Progenitor cell of endocrine pancreas (in vitro differentiated cells): ENCODE data around the gene PLCL1. TPM values are rescaled to one million over a fixed set of nuclear protein-coding genes. Genes with fewer than 3 reads are reported as not detected.
A peak's percentile ranks its signal among the peaks of the same experiment; 100 is the strongest.

Experiments
- DNase-seq: peaks from one replicate; pipeline ENCODE4 v3.0.0; 2021; ENCODE audit warnings: low spot score; ENCODE audit not compliant: unreplicated experiment
- H3K27ac Mint-ChIP-seq: 2 replicates; pipeline ENCODE4 v1.8.0; 2021; ENCODE audit warnings: mild to moderate bottlenecking, moderate library complexity, mixed read lengths
- H3K27me3 Mint-ChIP-seq: 2 replicates; pipeline ENCODE4 v1.8.0; 2021; ENCODE audit warnings: mixed read lengths
- H3K36me3 Mint-ChIP-seq: 2 replicates; pipeline ENCODE4 v1.8.0; 2022; ENCODE audit warnings: mixed read lengths; ENCODE audit not compliant: insufficient read depth
- H3K4me1 Mint-ChIP-seq: 2 replicates; pipeline ENCODE4 v1.8.0; 2021; ENCODE audit warnings: low read depth, mixed read lengths
- H3K4me3 Mint-ChIP-seq: 2 replicates; pipeline ENCODE4 v1.8.0; 2021; ENCODE audit warnings: low read depth, mild to moderate bottlenecking, moderate library complexity, mixed read lengths
- H3K9me3 Mint-ChIP-seq: 2 replicates; pipeline ENCODE4 v1.8.0; 2021; ENCODE audit warnings: low read depth, mixed read lengths
- total RNA-seq: library from RNA; stranded (reverse); gene quantifications from 2 replicates; pipeline ENCODE4 v1.2.1, GENCODE V29; 2021
- TF ChIP-seq, protein P1 (sequence below): fragments of 200-600 bp; sonication (generic); IDR thresholded peaks from one replicate; pipeline ENCODE4 v1.5.0; 2021; ENCODE audit warnings: antibody characterized with exemption, mild to moderate bottlenecking; ENCODE audit not compliant: unreplicated experiment

The PLCL1 gene
- total RNA-seq, 1 donor from 2014 or later: 48.3 TPM

- DNase-seq: no peak
- Mint-ChIP-seq H3K27ac (peak overlapping the region; percentile 43), H3K27me3 (no peaks in the 10 kb centered on the region), H3K9me3 (peaks cover 25% of the 10 kb centered on the region), H3K4me3 (no peak overlapping the region), H3K36me3 (peaks cover 33% of the 10 kb centered on the region), H3K4me1 (peaks cover 12% of the 10 kb centered on the region)
- TF ChIP-seq, protein P1, sequence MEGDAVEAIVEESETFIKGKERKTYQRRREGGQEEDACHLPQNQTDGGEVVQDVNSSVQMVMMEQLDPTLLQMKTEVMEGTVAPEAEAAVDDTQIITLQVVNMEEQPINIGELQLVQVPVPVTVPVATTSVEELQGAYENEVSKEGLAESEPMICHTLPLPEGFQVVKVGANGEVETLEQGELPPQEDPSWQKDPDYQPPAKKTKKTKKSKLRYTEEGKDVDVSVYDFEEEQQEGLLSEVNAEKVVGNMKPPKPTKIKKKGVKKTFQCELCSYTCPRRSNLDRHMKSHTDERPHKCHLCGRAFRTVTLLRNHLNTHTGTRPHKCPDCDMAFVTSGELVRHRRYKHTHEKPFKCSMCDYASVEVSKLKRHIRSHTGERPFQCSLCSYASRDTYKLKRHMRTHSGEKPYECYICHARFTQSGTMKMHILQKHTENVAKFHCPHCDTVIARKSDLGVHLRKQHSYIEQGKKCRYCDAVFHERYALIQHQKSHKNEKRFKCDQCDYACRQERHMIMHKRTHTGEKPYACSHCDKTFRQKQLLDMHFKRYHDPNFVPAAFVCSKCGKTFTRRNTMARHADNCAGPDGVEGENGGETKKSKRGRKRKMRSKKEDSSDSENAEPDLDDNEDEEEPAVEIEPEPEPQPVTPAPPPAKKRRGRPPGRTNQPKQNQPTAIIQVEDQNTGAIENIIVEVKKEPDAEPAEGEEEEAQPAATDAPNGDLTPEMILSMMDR: no peak
Observed at GRCh38 chr2:197958592-197959150, 154.3 kb downstream of the PLCL1 start.

DNA sequence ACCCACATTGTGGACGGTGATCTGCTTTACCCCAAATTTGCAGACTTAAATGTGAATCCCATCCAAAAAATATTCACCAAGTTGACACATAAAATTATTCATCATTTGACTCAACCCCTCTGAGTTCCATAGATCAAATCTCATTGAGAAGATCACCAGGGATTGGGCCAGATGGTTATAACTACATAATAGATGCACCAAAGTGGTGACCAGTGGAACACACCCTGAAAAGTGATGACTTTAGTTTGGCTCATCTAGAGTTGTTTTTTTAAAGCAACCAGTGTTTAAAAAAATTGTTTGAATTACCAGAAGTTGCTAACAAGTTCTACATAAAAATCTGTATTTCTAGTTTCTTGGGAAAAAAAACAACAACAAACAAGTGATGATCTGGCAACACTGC is 155.0 kb downstream of the PLCL1 start:
- Mint-ChIP-seq H3K27ac (no peak overlapping the region), H3K27me3 (no peaks in the 10 kb centered on the region), H3K36me3 (peaks cover 33% of the 10 kb centered on the region), H3K4me1 (peaks cover 5% of the 10 kb centered on the region), H3K4me3 (no peak overlapping the region), H3K9me3 (peaks cover 28% of the 10 kb centered on the region)
- DNase-seq: no peak
- TF ChIP-seq, protein P1: no peak

GRCh38 chr2:197960786-197961185 is 156.4 kb downstream of the PLCL1 start:
- no peak overlapping the region for H3K4me3 Mint-ChIP-seq
- peaks cover 41% of the 10 kb centered on the region for H3K36me3 Mint-ChIP-seq
- no peak for DNase-seq
- no peaks in the 10 kb centered on the region for H3K27me3 Mint-ChIP-seq
- peaks cover 1% of the 10 kb centered on the region for H3K4me1 Mint-ChIP-seq
- TF ChIP-seq, protein P1: no peak
- peaks cover 41% of the 10 kb centered on the region for H3K9me3 Mint-ChIP-seq
- no peak overlapping the region for H3K27ac Mint-ChIP-seq

DNA sequence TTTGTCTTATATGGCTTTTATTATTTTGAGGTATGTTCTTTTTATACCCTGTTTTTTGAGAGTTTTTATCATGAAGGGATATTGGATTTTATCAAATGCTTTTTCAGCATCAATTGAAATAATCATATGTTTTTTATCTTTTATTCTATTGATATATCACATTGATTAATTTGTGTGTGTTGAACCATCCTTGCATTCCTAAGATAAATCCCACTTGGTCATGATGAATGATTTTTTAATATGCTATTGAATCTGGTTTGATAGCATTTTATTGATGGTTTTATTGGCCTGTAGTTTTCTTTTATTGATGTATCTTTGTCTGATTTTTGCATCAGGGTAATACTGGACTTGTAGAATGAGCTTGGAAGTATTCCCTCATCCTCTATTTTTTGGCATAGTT is 160.3 kb downstream of the PLCL1 start:
- H3K4me3 Mint-ChIP-seq: no peak overlapping the region
- TF ChIP-seq, protein P1: no peak
- H3K27ac Mint-ChIP-seq: no peak overlapping the region
- H3K36me3 Mint-ChIP-seq: peaks cover 25% of the 10 kb centered on the region
- H3K9me3 Mint-ChIP-seq: peaks cover 27% of the 10 kb centered on the region
- DNase-seq: no peak
- H3K4me1 Mint-ChIP-seq: peaks cover 7% of the 10 kb centered on the region
- no peaks in the 10 kb centered on the region for H3K27me3 Mint-ChIP-seq

- no peaks in the 10 kb centered on the region for H3K27me3 Mint-ChIP-seq
- H3K4me1 Mint-ChIP-seq: peaks cover 7% of the 10 kb centered on the region
Observed at GRCh38 chr2:197965756-197966155, 161.4 kb downstream of the PLCL1 start.

More at GRCh38 chr2:197965756-197966155, 161.4 kb downstream of the PLCL1 start:
- Mint-ChIP-seq H3K4me3 (no peak overlapping the region), H3K27ac (no peak overlapping the region), H3K36me3 (peaks cover 25% of the 10 kb centered on the region), H3K9me3 (peaks cover 27% of the 10 kb centered on the region)
- TF ChIP-seq, protein P1: no peak
- DNase-seq: no peak
